Kidney epithelial cell (primary cell): ENCODE results near the gene PSME1. TPM values are rescaled to one million over a fixed set of nuclear protein-coding genes. Genes with fewer than 3 reads are reported as not detected.

Experiments
- DNase-seq: peaks from one replicate; pipeline ENCODE4 v3.0.0-alpha.2; 2010; ENCODE audit warnings: low read depth
- H3K27me3 ChIP-seq: 2 replicates; pipeline ENCODE4 v1.6.0; 2011; ENCODE audit warnings: low read length; ENCODE audit not compliant: control insufficient read depth, insufficient read depth
- H3K36me3 ChIP-seq: 2 replicates; pipeline ENCODE4 v1.5.1; 2011; ENCODE audit warnings: low read length; ENCODE audit not compliant: control insufficient read depth, insufficient read depth
- H3K4me3 ChIP-seq: 2 replicates; pipeline ENCODE4 v1.5.1; 2011; ENCODE audit warnings: low read depth, mild to moderate bottlenecking, control low read depth, low read length
- CTCF ChIP-seq: IDR thresholded peaks from 2 replicates; pipeline ENCODE4 v1.5.1; 2011; ENCODE audit warnings: mild to moderate bottlenecking, moderate library complexity, low read length, control low read depth, inconsistent platforms; ENCODE audit not compliant: insufficient read depth, poor library complexity, severe bottlenecking
- total RNA-seq: library from RNA; depleted of rRNA; stranded (reverse); fragments of >200 nt; gene quantifications from 2 replicates; pipeline ENCODE4 v1.2.3, GENCODE V29; 2015

The PSME1 gene
- total RNA-seq, 1 donor from 2014 or later = 234 TPM

DNA sequence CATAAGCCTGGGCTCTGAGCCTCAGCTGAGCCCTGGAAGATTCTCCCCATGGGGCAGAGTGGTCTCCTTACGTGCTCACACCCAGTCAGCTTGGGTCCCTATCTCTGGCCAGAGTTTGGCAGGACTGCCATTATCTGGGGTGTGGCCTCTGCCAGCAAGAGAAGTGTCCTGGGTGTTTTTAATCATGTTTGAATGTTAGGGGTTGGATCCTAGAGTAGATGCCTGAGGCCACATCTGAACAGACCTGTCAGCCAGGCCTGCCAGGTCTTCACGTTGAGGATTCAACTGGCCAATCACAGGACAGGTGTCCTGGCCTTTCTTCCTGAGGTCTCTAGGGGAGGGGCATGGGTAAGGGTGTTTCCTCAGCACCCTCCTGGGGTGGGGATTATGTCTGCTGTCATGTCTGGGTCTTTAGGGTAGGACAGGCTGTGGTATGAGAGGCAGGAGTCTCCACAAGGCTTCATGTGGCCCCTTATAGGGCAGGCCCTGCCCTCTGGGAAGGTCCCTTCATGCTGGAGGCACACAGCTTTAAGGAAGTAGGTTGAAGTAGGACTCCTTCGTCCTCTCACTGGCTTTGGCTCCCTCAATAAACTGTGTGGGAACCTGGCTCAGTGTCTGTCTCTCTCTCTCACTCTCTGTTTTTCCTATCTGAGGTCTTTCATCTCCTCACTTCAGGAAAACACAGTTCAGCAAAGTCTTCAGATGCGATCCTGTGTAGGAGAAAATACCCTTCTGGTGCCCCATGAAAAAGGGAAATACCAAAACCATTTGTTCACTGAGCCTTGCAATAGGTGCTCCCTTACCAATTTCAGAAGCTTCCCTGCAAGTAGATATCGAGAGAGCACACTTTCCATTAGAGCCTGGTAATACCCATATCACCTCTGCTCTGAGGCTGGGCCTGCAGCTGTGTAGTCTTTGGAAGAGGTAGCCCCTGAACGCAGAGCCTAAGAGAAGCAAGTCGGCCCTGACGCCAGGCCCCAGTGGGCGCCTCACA lies 12.3 kb upstream of the PSME1 start:
- no peak for DNase-seq
- H3K27me3 ChIP-seq = no peaks in the 10 kb centered on the region
- no peak for TF ChIP-seq CTCF
- H3K4me3 ChIP-seq = no peak overlapping the region
- H3K36me3 ChIP-seq = peaks cover 4% of the 10 kb centered on the region

DNA sequence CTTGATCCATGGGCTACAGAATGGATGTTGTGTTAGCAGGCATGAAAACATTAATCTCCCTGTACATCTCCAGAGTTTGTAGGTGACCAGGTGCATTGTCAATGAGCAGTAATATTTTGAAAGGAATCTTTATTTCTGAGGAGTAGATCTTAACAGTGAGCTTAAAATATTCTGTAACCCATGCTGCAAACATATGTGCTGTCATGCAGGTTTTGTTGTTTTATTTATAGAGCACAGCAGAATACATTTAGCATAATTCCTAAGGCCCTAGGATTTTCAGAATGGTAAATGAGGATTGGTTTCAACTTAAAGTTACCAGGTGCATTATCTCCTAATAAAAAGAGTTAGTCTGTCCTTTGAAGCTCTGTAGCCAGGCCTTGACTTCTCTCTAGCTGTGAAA lies 9.1 kb upstream of the PSME1 start:
- H3K36me3 ChIP-seq = no peaks in the 10 kb centered on the region
- TF ChIP-seq CTCF = no peak
- H3K27me3 ChIP-seq = no peaks in the 10 kb centered on the region
- no peak for DNase-seq
- H3K4me3 ChIP-seq = no peak overlapping the region

- Histone ChIP-seq H3K36me3 (no peaks in the 10 kb centered on the region), H3K27me3 (no peaks in the 10 kb centered on the region), H3K4me3 (no peak overlapping the region)
- no peak for TF ChIP-seq CTCF
- DNase-seq = no peak
Observed at GRCh38 chr14:24127673-24128072, 8.3 kb upstream of the PSME1 start.

DNA sequence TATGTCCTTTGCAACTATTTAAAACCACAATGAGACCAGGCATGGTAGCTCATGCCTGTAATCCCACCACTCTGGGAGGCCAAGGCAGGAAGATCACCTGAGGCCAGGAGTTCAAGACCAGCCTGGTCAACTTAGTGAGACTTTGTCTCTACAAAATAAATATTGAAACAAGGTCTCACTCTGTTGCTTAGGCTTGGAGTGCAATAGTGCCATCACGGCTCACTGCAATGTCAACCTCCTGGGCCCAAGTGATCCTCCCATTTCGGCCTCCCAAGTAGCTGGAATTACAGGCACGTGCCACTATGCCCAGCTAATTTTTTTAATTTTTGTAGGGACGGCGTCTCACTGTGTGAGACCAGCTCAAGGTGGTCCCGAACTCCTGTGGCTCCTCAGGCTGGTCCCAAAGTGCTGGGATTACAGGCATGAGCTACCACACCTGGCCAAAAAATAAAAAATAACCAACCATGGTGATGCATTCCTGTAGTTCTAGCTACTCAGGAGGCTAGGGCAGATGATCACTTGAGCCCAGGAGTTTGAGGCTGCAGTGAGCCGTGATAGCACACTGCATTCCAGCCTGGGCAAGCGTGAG lies 6.5 kb upstream of the PSME1 start:
- TF ChIP-seq CTCF = no peak
- Histone ChIP-seq H3K4me3 (no peak overlapping the region), H3K27me3 (no peaks in the 10 kb centered on the region), H3K36me3 (no peaks in the 10 kb centered on the region)
- no peak for DNase-seq

DNA sequence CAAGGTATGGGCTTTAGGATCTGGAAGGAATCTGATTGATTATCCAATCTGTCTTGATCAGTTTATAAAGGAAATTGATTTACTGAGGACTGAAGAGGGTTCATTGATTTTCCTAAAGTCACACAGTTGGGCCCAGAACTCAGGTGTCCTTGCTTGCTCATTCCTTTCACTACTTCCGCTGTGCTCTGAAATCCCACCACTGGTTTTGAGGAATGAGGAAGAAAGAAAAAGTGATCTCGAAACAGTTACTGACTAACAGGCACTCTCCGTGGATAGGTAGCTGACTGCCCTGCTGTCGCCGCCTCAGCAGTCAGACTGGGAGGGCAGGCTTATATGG lies 5.6 kb upstream of the PSME1 start, which contains the start of gene FITM1:
FITM1 (plus strand) TSS at position 280 of the 337 bp plus-strand sequence. CDS start 905 bp downstream, outside the sequence.
- DNase-seq = no peak
- H3K4me3 ChIP-seq = no peak within 1 kb of the TSS
- no peak for TF ChIP-seq CTCF
- H3K36me3 ChIP-seq = no peaks in the 10 kb centered on the region
- no peaks in the 10 kb centered on the region for H3K27me3 ChIP-seq
